ENCODE measurements around the gene CORO6. TPM values are rescaled to one million over a fixed set of nuclear protein-coding genes. Genes with fewer than 3 reads are reported as not detected.

The CORO6 gene
- total RNA-seq, 4 donors from 2014 or later = 1.4 to 13.7 (median 6.6) TPM

- 41% methylated on average over 15 of the region's 32 CpGs for WGBS
- H3K4me3 ChIP-seq = peak overlapping the region; percentile 42
- H3K36me3 ChIP-seq = no peaks in the 10 kb centered on the region
- peaks cover 6% of the 10 kb centered on the region for H3K27me3 ChIP-seq
- H3K27ac ChIP-seq = no peak overlapping the region
- no peak for TF ChIP-seq POLR2A (IDR thresholded peaks at IDR 0.05)
- no peak for TF ChIP-seq CTCF (IDR thresholded peaks at IDR 0.05)
- no peak for TF ChIP-seq EP300 (IDR thresholded peaks at IDR 0.05)
- TF ChIP-seq POLR2AphosphoS5 (IDR thresholded peaks at IDR 0.05) = no peak
- H3K9me3 ChIP-seq = no peaks in the 10 kb centered on the region
- H3K4me1 ChIP-seq = peaks cover 56% of the 10 kb centered on the region
- DNase-seq (ENCODE audit: low spot score in 2 of 2) = no peak
These were observed 6.2 kb downstream of the CORO6 start for GRCh38 chr17:29616300-29617048.

- H3K27me3 ChIP-seq = peaks cover 6% of the 10 kb centered on the region
- peak; percentile 92 to 94 for DNase-seq (ENCODE audit: low spot score in 2 of 2)
- H3K4me1 ChIP-seq = peaks cover 56% of the 10 kb centered on the region
- H3K9me3 ChIP-seq = no peaks in the 10 kb centered on the region
- no peaks in the 10 kb centered on the region for H3K36me3 ChIP-seq
- H3K4me3 ChIP-seq = peak overlapping the region; percentile 42
- H3K27ac ChIP-seq = peak overlapping the region; percentile 28
- WGBS = no CpG with 5 or more reads among the region's 74 CpGs
- TF ChIP-seq POLR2A (IDR thresholded peaks at IDR 0.05) = no peak
- no peak for TF ChIP-seq CTCF (IDR thresholded peaks at IDR 0.05)
- no peak for TF ChIP-seq POLR2AphosphoS5 (IDR thresholded peaks at IDR 0.05)
- TF ChIP-seq EP300 (IDR thresholded peaks at IDR 0.05) = no peak
These were observed 7.0 kb downstream of the CORO6 start for GRCh38 chr17:29615492-29616299.

- H3K4me1 ChIP-seq = peaks cover 56% of the 10 kb centered on the region
- WGBS = 20% methylated on average over 10 of the region's 15 CpGs
- peaks cover 6% of the 10 kb centered on the region for H3K27me3 ChIP-seq
- peak overlapping the region; percentile 42 for H3K4me3 ChIP-seq
- peak overlapping the region; percentile 28 for H3K27ac ChIP-seq
- H3K9me3 ChIP-seq = no peaks in the 10 kb centered on the region
- TF ChIP-seq POLR2A (IDR thresholded peaks at IDR 0.05) (no peak), POLR2AphosphoS5 (IDR thresholded peaks at IDR 0.05) (no peak), EP300 (IDR thresholded peaks at IDR 0.05) (no peak), CTCF (IDR thresholded peaks at IDR 0.05) (no peak)
- no peaks in the 10 kb centered on the region for H3K36me3 ChIP-seq
- peak in 1 of 2 donors; percentile 80 for DNase-seq (ENCODE audit: low spot score in 2 of 2)
These were observed 7.7 kb downstream of the CORO6 start for GRCh38 chr17:29615048-29615385.

- Histone ChIP-seq H3K9me3 (no peaks in the 10 kb centered on the region), H3K4me1 (peaks cover 56% of the 10 kb centered on the region), H3K27ac (no peak overlapping the region), H3K4me3 (peak overlapping the region; percentile 42), H3K27me3 (peaks cover 6% of the 10 kb centered on the region), H3K36me3 (no peaks in the 10 kb centered on the region)
- 56% methylated on average over 16 of the region's 16 CpGs for WGBS
- peak in 1 of 2 donors; percentile 66 for DNase-seq (ENCODE audit: low spot score in 2 of 2)
- TF ChIP-seq POLR2AphosphoS5 (IDR thresholded peaks at IDR 0.05) (no peak), POLR2A (IDR thresholded peaks at IDR 0.05) (no peak), CTCF (IDR thresholded peaks at IDR 0.05) (no peak), EP300 (IDR thresholded peaks at IDR 0.05) (no peak)
These were observed 8.2 kb downstream of the CORO6 start for GRCh38 chr17:29614349-29615047.
